ENCODE measurements around the gene TINAG.
"Not testable (repeated sequence)": the region's sequence is repeated elsewhere in the genome, so short reads cannot be mapped to it uniquely, and the experiment has no call there.

TINAG gene

DNA sequence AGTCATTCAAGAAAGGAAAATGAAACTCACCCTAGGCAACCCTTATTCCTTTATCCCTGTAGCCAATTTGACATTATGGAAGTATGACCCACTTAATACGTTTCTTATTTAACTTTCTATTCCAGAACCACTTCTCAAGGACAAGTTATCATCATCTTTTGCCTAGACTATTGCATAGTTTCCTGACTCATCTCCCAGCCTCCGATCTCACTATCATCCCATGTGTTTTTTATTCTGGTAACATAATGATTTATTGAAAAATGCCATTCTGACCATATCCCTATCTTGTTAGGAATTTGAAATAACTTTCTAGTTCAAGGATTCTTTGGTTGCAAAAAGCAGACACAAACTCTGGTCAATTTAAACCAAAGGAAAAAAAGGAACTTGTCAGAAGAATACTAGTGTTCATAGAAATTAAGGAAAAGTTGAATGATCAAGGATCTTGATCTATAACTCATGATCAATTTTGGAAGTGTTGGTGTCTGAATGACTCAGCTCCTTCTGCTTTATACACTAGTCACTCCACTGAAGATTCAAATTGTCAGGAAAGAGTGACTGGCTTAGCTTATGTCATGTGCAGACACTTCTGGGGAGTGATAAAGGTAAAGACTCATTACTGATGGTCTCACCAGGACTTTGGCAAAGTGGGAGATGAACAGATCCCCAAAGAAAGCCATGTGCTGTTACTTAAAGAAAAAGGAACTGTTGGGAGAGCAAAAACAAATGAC is 8.5 kb upstream of the TINAG start:
- no peak for DNase-seq (ENCODE audit: low read depth, low spot score)
- no peak overlapping the region for H3K4me3 ChIP-seq (ENCODE audit: low read length)

DNA sequence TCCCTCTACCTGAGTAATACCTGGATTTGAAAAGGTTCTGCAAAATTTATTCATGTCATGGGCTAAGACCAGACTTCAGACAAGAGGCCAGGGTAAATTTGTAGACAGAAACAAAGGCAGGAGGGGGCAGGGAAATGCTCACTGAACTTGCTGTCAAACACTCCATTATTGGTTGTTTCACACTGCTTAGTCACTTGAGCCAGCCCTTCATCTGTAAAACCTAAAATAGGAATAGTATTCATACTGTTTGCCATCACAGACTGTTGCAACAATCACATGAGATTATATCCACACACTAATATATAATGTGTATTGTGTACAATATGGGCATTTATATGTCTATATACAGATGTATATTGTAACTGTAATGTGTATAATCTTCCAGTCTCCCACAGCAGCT is 6.5 kb upstream of the TINAG start:
- H3K4me3 ChIP-seq (ENCODE audit: low read length): no peak overlapping the region
- DNase-seq (ENCODE audit: low read depth, low spot score): no peak

DNA sequence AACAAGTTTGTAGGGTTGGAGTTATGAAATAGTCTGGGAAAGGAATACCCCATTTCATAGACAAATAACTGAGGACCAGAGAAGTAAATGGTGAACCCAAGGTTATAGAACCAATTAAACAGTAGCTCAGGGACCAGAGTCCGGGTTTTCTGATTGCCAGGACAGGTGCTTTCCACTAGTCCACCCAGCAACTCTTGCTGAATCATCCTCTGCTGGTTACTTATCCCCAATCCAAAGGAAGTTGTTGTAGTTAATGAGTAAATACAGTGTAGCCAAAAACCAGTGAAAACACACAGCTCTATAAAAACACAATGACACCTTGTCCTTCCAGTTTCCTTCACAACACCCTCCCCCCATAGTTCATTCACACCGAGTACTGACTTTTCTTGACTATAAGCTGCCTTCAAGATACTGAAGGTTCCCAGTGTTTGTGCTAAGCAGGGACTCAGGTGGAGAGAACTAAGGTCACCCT is 766 bp upstream of the TINAG start:
- no peak for DNase-seq (ENCODE audit: low read depth, low spot score)
- no peak overlapping the region for H3K4me3 ChIP-seq (ENCODE audit: low read length)

GRCh38 chr6:54308986-54309315 is 710 bp downstream of the TINAG start:
- no peak for DNase-seq (ENCODE audit: low read depth, low spot score)
- no peak overlapping the region for H3K4me3 ChIP-seq (ENCODE audit: low read length)

DNA sequence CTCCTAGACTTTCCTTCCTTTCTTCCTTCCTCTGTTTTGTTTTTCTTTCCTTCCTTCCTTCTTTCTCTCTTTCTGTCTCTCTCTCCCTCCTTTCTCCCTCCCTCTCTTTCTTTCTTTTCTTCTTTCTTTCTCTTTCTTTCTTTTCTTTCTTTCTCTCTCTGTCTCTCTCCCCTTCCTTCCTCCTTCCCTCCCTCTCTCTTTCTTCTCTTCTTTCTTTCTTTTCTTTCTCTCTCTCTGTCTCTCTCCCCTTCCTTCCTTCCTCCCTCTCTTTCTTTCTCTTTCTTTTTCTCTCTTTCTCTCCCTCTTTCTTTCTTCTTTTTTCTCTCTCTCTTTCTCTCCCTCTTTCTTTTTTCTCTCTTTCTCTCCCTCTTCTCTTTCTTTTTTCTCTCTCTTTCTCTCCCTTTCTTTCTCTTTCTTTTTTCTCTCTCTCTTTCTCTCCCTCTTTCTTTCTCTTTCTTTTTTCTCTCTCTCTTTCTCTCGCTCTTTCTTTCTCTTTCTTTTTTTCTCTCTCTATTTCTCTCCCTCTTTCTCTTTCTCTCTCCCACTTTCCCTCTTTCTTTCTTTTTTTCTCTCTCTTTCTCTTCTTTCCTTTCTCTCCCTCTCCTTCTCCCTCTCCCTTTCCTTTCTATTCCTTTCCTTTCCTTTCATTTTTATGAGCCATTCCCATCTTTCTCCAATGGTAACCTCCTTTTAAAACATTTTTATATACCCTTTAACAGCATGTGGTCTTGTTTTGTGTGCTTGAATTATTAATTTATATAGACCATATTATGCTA is 2.3 kb downstream of the TINAG start:
- DNase-seq (ENCODE audit: low read depth, low spot score): no peak
- no peak overlapping the region for H3K4me3 ChIP-seq (ENCODE audit: low read length)

- no peak for DNase-seq (ENCODE audit: low read depth, low spot score)
- no peak overlapping the region for H3K4me3 ChIP-seq (ENCODE audit: low read length)
These were observed 7.4 kb downstream of the TINAG start for GRCh38 chr6:54315656-54316055.

- DNase-seq (ENCODE audit: low read depth, low spot score): no peak
- no peak overlapping the region for H3K4me3 ChIP-seq (ENCODE audit: low read length)
These were observed 12.6 kb downstream of the TINAG start for GRCh38 chr6:54320871-54321270.

GRCh38 chr6:54327631-54328030 is 19.4 kb downstream of the TINAG start:
- DNase-seq (ENCODE audit: low read depth, low spot score): no peak
- H3K4me3 ChIP-seq (ENCODE audit: low read length): no peak overlapping the region

GRCh38 chr6:54331571-54331970 is 23.3 kb downstream of the TINAG start:
- DNase-seq (ENCODE audit: low read depth, low spot score); H3K4me3 ChIP-seq (ENCODE audit: low read length): not testable (repeated sequence)

- no peak for DNase-seq (ENCODE audit: low read depth, low spot score)
- H3K4me3 ChIP-seq (ENCODE audit: low read length): no peak overlapping the region
These were observed 27.6 kb downstream of the TINAG start for GRCh38 chr6:54335871-54336270.

DNA sequence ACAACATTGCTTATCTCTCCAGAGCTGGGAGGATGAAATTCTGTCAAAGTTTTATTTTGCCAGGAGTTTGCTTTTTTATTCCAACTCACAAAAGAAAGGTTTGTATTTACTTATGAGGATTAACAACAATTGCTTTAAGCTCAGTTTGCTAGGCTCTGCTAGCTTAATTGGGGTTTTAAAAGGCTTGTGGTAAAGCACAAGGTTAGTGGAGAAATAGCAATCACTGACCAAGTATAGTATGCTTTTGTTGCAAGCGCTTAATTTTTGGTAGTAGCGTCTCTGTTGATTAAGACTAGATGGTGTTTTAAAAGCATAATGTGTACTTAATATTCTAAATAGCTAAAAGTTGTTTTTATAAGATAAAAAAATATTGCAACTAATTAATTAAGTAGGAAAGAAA is 45.7 kb downstream of the TINAG start:
- H3K4me3 ChIP-seq (ENCODE audit: low read length): no peak overlapping the region
- no peak for DNase-seq (ENCODE audit: low read depth, low spot score)

DNA sequence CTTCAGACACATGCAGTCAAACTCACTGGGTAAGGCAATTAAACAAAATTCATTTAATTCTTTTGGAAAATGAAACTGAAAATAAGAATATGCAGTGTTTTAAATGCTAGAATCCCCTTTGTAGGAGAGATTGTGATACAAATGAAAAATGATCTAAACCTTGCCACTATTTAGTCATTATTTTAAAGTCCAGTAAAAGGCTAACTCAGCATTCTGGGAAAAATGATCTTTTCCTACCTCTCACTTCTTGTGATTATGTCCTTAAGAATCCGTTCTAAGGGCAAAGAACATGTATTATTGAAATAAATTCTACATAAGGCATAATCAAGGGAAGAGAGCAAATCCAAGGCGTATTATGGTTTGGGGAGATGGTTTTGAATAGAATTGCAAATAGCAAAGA is 46.4 kb downstream of the TINAG start:
- no peak overlapping the region for H3K4me3 ChIP-seq (ENCODE audit: low read length)
- no peak for DNase-seq (ENCODE audit: low read depth, low spot score)

DNA sequence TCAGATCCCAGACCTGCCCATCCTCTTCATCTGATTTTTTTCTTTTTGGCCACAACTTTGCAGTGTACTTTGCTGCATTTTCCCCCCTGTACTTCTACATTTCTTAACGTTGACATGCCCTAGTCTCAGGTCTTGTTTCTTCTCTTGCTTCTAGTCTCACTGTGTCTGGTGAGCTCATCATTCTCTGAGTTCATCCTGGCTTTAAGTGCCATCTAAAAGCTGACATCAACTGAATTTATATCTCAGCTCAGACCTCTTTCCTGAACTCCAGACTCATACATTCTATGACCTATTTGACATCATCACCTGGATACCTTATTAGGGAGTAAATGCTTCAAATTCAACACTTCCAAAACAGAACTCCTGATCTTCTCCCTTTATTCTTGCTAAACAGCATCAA is 48.9 kb downstream of the TINAG start:
- no peak for DNase-seq (ENCODE audit: low read depth, low spot score)
- H3K4me3 ChIP-seq (ENCODE audit: low read length): no peak overlapping the region

DNA sequence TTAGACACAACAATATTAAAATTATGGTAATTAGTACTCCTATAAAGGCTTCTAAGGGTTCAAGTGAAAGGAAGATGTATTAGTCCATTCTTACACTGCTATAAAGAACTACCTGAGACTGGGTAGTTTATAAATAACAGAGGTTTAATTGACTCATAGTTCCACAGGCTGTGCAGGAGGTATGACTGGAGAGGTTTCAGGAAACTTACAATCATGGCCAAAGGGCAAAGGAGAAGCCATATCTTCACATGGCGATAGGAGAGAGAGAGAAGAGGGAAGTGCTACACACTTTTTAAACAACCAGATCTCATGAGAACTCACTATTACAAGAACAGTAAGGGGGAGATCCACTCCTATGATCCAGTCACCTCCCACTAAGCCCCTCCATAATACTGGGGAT is 52.9 kb downstream of the TINAG start:
- H3K4me3 ChIP-seq (ENCODE audit: low read length): no peak overlapping the region
- no peak for DNase-seq (ENCODE audit: low read depth, low spot score)

GRCh38 chr6:54361734-54362133 is 53.5 kb downstream of the TINAG start:
- no peak for DNase-seq (ENCODE audit: low read depth, low spot score)

DNA sequence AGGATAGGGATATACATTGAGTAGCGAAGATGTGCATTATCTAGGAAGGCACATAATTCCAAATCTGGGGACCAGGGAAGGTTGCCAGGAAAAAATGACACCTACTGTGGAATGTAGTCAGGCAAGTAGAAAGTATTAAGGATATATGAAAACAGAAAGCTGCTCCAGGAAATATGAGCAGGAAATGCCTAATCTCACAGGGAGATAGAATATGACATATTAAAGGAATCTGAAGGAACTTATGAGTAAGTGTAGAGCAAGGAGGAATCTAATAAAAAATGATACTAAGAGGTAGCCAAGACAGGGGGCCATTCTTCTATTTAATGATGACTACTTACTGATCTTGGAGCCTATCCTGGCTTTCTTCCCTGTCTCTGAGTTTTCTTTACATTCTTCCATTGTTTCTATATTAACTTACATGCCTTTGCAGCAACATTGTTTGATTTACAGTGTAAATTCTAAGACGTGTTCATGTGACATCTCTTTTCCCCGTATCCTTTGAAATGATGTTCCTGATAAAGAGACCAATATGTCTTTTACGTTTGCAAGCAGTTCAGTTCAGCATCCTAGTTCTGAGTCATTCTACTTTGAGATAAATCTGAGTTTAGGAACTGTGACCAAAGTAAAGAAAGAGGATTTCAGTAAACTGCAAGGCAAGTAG is 58.6 kb downstream of the TINAG start:
- H3K4me3 ChIP-seq (ENCODE audit: low read length): no peak overlapping the region
- no peak for DNase-seq (ENCODE audit: low read depth, low spot score)

More at GRCh38 chr6:54361734-54362133, 53.5 kb downstream of the TINAG start:
- H3K4me3 ChIP-seq (ENCODE audit: low read length): no peak overlapping the region

GRCh38 chr6:54377776-54378175 is 69.5 kb downstream of the TINAG start:
- no peak overlapping the region for H3K4me3 ChIP-seq (ENCODE audit: low read length)
- no peak for DNase-seq (ENCODE audit: low read depth, low spot score)

DNA sequence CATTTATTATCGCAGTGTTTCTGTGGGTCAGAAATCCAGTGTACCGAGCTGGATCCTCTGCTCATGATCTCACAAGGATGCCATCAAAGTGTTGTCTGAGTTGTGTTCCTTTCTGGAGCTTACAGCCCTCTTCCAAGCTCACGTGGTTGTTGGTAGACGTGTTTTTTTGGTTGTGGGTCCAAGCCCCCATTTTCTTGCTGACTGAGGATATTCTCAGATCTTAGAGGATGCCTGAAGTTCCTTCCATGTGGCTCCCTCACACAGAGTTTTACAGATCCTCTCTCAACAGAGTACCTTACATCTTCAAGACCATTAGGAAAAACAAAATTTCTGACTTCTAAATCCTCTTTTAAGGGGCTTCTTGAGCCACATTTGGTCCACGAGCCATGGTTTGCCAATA is 78.1 kb downstream of the TINAG start:
- H3K4me3 ChIP-seq (ENCODE audit: low read length): no peak overlapping the region
- DNase-seq (ENCODE audit: low read depth, low spot score): no peak

DNA sequence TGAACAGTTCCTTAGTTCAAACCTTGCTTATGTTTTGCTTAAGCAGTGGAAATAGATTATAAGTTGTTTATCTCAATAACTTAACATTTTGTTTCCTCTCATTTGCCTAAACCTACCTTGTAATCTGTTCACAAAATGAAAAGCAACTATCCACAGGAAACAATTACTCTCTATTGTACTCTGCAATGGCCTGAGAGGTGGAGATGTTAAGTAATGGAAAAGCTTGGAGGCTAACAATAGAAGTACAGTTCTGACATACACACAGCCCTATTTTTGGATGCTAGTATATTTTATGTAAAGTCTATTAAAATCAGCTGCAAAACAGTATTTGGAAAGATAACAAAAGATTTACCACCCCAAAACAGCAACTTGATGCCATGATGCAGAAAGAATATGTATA is 82.1 kb downstream of the TINAG start:
- DNase-seq (ENCODE audit: low read depth, low spot score): no peak
- no peak overlapping the region for H3K4me3 ChIP-seq (ENCODE audit: low read length)

DNA sequence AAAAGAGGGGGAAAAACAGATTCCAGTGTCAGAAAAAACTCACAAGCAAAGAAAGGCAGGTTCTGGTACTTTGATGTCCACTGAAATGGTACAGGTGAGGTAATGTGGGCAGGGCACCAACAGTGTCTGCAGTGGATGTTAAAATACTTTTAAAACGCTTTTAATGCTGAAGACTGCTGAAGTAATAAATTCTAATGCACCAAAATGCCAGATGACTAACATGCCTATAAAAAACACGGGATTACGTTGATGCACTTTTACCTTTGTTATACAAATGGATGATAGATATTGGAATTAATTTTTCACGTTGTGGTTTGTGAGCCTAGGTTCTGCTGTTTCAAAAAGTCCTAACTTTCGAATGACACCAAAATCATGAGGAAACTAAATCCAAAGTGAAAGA is 83.3 kb downstream of the TINAG start:
- DNase-seq (ENCODE audit: low read depth, low spot score): no peak
- no peak overlapping the region for H3K4me3 ChIP-seq (ENCODE audit: low read length)

Data from Jurkat, Clone E6-1 (cell line).